ENCODE data around the gene DDX50. TPM values are rescaled to one million over a fixed set of nuclear protein-coding genes. Genes with fewer than 3 reads are reported as not detected.
"Not testable (repeated sequence)": the region's sequence is repeated elsewhere in the genome, so short reads cannot be mapped to it uniquely, and the experiment has no call there.

The DDX50 gene
- total RNA-seq, 1 experiment from 2014 or later = 37.1 TPM

DNA sequence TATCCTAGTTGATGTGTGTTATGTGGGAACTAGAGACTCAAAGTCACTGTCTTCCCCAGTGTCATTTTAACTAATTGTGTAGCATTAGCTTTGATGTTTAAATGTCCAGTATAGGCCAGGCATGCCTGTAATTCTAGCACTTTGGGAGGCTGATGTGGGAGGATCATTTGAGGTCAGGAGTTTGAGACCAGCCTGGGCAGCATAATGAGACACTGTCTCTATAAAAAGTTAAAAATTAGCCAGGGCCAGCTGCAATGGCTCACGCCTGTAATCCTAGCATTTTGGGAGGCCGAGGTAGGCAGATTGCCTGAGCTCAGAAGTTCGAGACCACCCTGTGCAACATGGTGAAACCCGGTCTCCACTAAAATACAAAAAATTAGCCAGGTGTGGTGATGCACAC lies 24.4 kb downstream of the DDX50 start:
- Mint-ChIP-seq H3K4me3 (no peak overlapping the region), H3K4me1 (no peaks in the 10 kb centered on the region), H3K27ac (peak overlapping the region; percentile 53; the same call in 1 of the 2 replicates), H3K36me3 (peaks cover 25% of the 10 kb centered on the region), H3K9me3 (no peaks in the 10 kb centered on the region), H3K27me3 (ENCODE audit: low read depth) (no peaks in the 10 kb centered on the region)
- DNase-seq (ENCODE audit: low spot score) (no peak), ATAC-seq (no peak)
- TF ChIP-seq, protein P1, sequence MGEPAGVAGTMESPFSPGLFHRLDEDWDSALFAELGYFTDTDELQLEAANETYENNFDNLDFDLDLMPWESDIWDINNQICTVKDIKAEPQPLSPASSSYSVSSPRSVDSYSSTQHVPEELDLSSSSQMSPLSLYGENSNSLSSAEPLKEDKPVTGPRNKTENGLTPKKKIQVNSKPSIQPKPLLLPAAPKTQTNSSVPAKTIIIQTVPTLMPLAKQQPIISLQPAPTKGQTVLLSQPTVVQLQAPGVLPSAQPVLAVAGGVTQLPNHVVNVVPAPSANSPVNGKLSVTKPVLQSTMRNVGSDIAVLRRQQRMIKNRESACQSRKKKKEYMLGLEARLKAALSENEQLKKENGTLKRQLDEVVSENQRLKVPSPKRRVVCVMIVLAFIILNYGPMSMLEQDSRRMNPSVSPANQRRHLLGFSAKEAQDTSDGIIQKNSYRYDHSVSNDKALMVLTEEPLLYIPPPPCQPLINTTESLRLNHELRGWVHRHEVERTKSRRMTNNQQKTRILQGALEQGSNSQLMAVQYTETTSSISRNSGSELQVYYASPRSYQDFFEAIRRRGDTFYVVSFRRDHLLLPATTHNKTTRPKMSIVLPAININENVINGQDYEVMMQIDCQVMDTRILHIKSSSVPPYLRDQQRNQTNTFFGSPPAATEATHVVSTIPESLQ (CRISPR knock-in tag; IDR thresholded peaks at IDR 0.05) = no peak
- TF ChIP-seq NR2C2 (CRISPR knock-in tag; IDR thresholded peaks at IDR 0.05) = no peak
- no peak for TF ChIP-seq ZNF423 (CRISPR knock-in tag; IDR thresholded peaks at IDR 0.05)
- no peak for TF ChIP-seq MYBL2 (CRISPR knock-in tag; IDR thresholded peaks at IDR 0.05)
- no peak for TF ChIP-seq ZNF416 (CRISPR knock-in tag; IDR thresholded peaks at IDR 0.05)
- TF ChIP-seq, protein P2, sequence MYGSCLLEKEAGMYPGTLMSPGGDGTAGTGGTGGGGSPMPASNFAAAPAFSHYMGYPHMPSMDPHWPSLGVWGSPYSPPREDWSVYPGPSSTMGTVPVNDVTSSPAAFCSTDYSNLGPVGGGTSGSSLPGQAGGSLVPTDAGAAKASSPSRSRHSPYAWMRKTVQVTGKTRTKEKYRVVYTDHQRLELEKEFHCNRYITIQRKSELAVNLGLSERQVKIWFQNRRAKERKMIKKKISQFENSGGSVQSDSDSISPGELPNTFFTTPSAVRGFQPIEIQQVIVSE (CRISPR knock-in tag; IDR thresholded peaks at IDR 0.05; ENCODE audit: borderline replicate concordance) = no peak
- ChIA-PET POLR2A (no interaction called here), CTCF (no interaction called here)

DNA sequence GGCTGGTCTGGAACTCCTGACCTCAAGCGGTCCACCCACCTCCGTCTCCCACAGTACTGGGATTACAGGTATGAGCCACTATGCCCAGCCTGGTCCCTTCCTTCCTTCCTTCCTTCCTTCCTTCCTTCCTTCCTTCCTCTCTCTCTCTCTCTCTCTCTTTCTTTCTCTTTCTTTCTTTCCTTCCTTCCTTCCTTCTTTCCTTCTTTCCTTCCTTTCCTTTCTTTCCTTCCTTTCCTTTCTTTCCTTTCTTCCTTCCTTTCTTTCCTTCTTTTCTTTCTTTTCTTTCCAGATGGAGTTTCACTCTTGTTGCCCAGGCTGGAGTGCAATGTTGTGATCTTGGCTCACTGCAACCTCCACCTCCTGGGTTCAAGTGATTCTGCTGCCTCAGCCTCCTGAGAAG lies 28.0 kb downstream of the DDX50 start:
- POLR2A ChIA-PET; H3K9me3 Mint-ChIP-seq; CTCF ChIA-PET; H3K27ac Mint-ChIP-seq; ATAC-seq; DNase-seq (ENCODE audit: low spot score); H3K4me1 Mint-ChIP-seq; H3K4me3 Mint-ChIP-seq; H3K27me3 Mint-ChIP-seq (ENCODE audit: low read depth): not testable (repeated sequence)
- H3K36me3 Mint-ChIP-seq = peaks cover 29% of the 10 kb centered on the region

DNA sequence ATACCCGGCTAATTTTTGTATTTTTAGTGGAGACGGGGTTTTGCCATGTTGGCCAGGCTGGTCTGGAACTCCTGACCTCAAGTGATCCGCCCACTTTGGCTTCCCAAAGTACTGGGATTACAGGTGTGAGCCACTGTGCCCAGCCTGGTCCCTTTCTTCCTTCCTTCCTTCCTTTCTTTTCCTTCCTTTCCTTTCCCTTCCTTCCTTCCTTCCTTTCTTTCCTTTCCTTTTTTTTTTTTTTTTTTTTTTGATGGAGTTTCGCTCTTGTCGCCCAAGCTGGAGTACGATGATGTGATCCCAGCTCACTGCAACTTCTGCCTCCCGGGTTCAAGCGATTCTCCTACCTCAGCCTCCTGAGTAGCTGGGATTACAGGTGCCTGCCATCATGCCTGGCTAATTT lies 28.8 kb downstream of the DDX50 start:
- H3K4me1 Mint-ChIP-seq; CTCF ChIA-PET; H3K4me3 Mint-ChIP-seq; H3K27ac Mint-ChIP-seq; H3K27me3 Mint-ChIP-seq (ENCODE audit: low read depth); ATAC-seq; DNase-seq (ENCODE audit: low spot score); POLR2A ChIA-PET; H3K9me3 Mint-ChIP-seq: not testable (repeated sequence)
- H3K36me3 Mint-ChIP-seq = peaks cover 31% of the 10 kb centered on the region

DNA sequence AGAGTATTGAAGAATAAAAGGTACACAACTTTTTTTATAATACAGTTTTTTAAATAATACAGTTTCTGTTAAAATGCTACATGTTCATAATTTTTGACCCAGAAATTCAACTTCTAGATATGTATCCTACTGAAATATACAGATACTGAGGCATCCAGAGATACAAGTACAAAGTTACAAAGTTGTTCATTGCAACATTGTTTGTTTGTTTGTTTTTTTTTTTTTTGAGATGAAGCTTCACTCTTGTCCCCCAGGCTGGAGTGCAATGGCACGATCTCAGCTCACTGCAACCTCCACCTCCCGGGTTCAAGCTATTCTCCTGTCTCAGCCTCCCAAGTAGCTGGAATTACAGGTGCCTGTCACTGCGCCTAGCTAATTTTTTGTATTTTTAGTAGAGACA lies 31.7 kb downstream of the DDX50 start:
- H3K27me3 Mint-ChIP-seq (ENCODE audit: low read depth); H3K9me3 Mint-ChIP-seq; DNase-seq (ENCODE audit: low spot score); ATAC-seq; H3K4me3 Mint-ChIP-seq; H3K27ac Mint-ChIP-seq; CTCF ChIA-PET; H3K4me1 Mint-ChIP-seq; POLR2A ChIA-PET: not testable (repeated sequence)
- H3K36me3 Mint-ChIP-seq = peaks cover 47% of the 10 kb centered on the region

DNA sequence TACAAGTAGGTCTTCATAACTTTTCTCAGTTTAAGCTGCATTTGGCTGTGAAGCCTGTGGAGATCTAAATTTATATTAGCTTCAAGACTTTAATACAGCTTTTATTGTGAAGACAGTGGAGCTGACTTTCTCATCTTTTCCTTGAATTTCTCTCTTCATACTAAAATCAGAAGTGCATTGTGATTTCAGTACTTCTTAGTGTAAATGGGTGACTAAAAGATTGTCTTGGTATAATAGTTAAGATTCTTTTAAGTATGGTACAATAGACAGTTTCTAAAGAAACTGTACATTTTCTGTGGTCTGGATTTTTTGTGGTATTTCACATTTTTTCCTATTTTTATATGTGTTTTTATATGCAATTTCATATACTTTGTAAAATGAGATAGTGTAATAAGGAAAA lies 33.9 kb downstream of the DDX50 start:
- H3K27me3 Mint-ChIP-seq (ENCODE audit: low read depth) = no peaks in the 10 kb centered on the region
- DNase-seq (ENCODE audit: low spot score) = no peak
- ChIA-PET CTCF (no interaction called here), POLR2A (no interaction called here)
- H3K36me3 Mint-ChIP-seq = peaks cover 54% of the 10 kb centered on the region
- no peak overlapping the region for H3K4me3 Mint-ChIP-seq
- H3K9me3 Mint-ChIP-seq = no peaks in the 10 kb centered on the region
- no peak overlapping the region for H3K27ac Mint-ChIP-seq
- ATAC-seq = no peak
- no peaks in the 10 kb centered on the region for H3K4me1 Mint-ChIP-seq
- TF ChIP-seq SP1 (CRISPR knock-in tag; conservative IDR thresholded peaks at IDR 0.05) (no peak), ZNF219 (CRISPR knock-in tag; IDR thresholded peaks at IDR 0.05; ENCODE audit: borderline replicate concordance) (no peak), MXD4 (CRISPR knock-in tag; IDR thresholded peaks at IDR 0.05; ENCODE audit: borderline replicate concordance) (no peak), ELF4 (CRISPR knock-in tag; IDR thresholded peaks at IDR 0.05; ENCODE audit: low read depth) (no peak)
- TF ChIP-seq, protein P3, sequence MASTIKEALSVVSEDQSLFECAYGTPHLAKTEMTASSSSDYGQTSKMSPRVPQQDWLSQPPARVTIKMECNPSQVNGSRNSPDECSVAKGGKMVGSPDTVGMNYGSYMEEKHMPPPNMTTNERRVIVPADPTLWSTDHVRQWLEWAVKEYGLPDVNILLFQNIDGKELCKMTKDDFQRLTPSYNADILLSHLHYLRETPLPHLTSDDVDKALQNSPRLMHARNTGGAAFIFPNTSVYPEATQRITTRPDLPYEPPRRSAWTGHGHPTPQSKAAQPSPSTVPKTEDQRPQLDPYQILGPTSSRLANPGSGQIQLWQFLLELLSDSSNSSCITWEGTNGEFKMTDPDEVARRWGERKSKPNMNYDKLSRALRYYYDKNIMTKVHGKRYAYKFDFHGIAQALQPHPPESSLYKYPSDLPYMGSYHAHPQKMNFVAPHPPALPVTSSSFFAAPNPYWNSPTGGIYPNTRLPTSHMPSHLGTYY (CRISPR knock-in tag; IDR thresholded peaks at IDR 0.05) = no peak
- TF ChIP-seq, protein P4, sequence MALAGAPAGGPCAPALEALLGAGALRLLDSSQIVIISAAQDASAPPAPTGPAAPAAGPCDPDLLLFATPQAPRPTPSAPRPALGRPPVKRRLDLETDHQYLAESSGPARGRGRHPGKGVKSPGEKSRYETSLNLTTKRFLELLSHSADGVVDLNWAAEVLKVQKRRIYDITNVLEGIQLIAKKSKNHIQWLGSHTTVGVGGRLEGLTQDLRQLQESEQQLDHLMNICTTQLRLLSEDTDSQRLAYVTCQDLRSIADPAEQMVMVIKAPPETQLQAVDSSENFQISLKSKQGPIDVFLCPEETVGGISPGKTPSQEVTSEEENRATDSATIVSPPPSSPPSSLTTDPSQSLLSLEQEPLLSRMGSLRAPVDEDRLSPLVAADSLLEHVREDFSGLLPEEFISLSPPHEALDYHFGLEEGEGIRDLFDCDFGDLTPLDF (CRISPR knock-in tag; IDR thresholded peaks at IDR 0.05) = no peak
- TF ChIP-seq, protein P5, sequence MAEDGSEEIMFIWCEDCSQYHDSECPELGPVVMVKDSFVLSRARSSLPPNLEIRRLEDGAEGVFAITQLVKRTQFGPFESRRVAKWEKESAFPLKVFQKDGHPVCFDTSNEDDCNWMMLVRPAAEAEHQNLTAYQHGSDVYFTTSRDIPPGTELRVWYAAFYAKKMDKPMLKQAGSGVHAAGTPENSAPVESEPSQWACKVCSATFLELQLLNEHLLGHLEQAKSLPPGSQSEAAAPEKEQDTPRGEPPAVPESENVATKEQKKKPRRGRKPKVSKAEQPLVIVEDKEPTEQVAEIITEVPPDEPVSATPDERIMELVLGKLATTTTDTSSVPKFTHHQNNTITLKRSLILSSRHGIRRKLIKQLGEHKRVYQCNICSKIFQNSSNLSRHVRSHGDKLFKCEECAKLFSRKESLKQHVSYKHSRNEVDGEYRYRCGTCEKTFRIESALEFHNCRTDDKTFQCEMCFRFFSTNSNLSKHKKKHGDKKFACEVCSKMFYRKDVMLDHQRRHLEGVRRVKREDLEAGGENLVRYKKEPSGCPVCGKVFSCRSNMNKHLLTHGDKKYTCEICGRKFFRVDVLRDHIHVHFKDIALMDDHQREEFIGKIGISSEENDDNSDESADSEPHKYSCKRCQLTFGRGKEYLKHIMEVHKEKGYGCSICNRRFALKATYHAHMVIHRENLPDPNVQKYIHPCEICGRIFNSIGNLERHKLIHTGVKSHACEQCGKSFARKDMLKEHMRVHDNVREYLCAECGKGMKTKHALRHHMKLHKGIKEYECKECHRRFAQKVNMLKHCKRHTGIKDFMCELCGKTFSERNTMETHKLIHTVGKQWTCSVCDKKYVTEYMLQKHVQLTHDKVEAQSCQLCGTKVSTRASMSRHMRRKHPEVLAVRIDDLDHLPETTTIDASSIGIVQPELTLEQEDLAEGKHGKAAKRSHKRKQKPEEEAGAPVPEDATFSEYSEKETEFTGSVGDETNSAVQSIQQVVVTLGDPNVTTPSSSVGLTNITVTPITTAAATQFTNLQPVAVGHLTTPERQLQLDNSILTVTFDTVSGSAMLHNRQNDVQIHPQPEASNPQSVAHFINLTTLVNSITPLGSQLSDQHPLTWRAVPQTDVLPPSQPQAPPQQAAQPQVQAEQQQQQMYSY (CRISPR knock-in tag; IDR thresholded peaks at IDR 0.05) = no peak
- TF ChIP-seq, protein P6, sequence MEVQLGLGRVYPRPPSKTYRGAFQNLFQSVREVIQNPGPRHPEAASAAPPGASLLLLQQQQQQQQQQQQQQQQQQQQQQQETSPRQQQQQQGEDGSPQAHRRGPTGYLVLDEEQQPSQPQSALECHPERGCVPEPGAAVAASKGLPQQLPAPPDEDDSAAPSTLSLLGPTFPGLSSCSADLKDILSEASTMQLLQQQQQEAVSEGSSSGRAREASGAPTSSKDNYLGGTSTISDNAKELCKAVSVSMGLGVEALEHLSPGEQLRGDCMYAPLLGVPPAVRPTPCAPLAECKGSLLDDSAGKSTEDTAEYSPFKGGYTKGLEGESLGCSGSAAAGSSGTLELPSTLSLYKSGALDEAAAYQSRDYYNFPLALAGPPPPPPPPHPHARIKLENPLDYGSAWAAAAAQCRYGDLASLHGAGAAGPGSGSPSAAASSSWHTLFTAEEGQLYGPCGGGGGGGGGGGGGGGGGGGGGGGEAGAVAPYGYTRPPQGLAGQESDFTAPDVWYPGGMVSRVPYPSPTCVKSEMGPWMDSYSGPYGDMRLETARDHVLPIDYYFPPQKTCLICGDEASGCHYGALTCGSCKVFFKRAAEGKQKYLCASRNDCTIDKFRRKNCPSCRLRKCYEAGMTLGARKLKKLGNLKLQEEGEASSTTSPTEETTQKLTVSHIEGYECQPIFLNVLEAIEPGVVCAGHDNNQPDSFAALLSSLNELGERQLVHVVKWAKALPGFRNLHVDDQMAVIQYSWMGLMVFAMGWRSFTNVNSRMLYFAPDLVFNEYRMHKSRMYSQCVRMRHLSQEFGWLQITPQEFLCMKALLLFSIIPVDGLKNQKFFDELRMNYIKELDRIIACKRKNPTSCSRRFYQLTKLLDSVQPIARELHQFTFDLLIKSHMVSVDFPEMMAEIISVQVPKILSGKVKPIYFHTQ (CRISPR knock-in tag; IDR thresholded peaks at IDR 0.05) = no peak

All from WTC11 (cell line).